GM20000 (cell line): ENCODE measurements around the gene C1QA.
"Not testable (repeated sequence)": the region's sequence is repeated elsewhere in the genome, so short reads cannot be mapped to it uniquely, and the experiment has no call there.

Experiments
- DNase-seq: peaks from one replicate; pipeline ENCODE4 v3.0.0; 2012; ENCODE audit warnings: low spot score
- TF ChIP-seq, protein P1 (sequence below): IDR thresholded peaks from 2 replicates; pipeline ENCODE4 v1.5.1; 2012; ENCODE audit warnings: mild to moderate bottlenecking, control low read depth; ENCODE audit errors: extremely low read depth, missing control alignments

C1QA gene

DNA sequence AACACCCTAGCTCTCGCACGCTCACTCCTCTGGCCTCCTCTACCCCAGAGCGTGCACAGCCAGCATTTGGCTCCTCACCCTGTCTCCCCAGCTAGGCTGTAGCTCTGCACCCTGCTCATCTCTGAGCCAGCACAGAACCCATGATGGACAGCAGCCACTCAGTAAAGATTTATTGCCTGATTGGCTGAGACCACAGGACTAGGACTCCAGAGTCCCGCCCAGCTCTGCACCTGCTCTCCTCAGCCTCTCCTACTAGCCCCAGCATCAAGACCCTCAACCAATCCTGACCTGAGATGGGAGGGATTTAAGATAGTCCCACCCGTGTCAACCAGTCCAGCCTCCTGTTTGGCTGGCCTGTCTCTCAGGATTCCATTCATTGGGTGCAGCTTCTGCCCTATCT lies 25.9 kb downstream of the C1QA start:
- TF ChIP-seq, protein P1, sequence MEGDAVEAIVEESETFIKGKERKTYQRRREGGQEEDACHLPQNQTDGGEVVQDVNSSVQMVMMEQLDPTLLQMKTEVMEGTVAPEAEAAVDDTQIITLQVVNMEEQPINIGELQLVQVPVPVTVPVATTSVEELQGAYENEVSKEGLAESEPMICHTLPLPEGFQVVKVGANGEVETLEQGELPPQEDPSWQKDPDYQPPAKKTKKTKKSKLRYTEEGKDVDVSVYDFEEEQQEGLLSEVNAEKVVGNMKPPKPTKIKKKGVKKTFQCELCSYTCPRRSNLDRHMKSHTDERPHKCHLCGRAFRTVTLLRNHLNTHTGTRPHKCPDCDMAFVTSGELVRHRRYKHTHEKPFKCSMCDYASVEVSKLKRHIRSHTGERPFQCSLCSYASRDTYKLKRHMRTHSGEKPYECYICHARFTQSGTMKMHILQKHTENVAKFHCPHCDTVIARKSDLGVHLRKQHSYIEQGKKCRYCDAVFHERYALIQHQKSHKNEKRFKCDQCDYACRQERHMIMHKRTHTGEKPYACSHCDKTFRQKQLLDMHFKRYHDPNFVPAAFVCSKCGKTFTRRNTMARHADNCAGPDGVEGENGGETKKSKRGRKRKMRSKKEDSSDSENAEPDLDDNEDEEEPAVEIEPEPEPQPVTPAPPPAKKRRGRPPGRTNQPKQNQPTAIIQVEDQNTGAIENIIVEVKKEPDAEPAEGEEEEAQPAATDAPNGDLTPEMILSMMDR, result no peak
- no peak for DNase-seq

DNA sequence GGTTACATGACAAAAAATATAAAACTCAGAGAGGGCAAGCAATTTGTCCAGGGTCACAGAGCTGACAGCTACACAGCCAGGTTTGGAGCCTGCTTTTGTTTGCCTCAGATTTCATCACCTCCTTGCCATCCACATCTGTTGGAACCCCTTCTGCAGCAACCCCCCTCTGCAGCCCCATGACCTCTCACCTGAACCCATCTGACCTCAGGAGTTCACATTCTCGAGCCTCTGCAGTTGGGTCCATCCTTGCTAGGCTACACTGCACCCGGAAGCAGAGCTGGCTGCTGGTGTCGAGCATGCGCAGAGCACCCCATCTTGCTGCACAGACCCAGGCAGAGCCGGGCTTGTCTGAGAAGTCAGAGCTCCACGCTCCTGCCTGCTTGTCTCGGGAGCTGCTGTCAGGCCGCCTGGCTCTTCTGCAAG lies 26.6 kb downstream of the C1QA start:
- TF ChIP-seq, protein P1, result no peak
- no peak for DNase-seq

GRCh38 chr1:22665752-22666151 lies 29.3 kb downstream of the C1QA start:
- TF ChIP-seq, protein P1, result no peak
- no peak for DNase-seq

- TF ChIP-seq, protein P1, result no peak
- DNase-seq, result no peak
These were observed 30.0 kb downstream of the C1QA start for GRCh38 chr1:22666412-22666811.

- DNase-seq, result not testable (repeated sequence)
These were observed 32.4 kb downstream of the C1QA start for GRCh38 chr1:22668840-22669239.

GRCh38 chr1:22670352-22670975 lies 34.0 kb downstream of the C1QA start:
- TF ChIP-seq, protein P1, result no peak
- DNase-seq, result no peak

- DNase-seq, result no peak
- TF ChIP-seq, protein P1, result no peak
These were observed 35.6 kb downstream of the C1QA start for GRCh38 chr1:22671999-22672398.
